ENCODE data around the gene KCNH6. TPM values are rescaled to one million over a fixed set of nuclear protein-coding genes. Genes with fewer than 3 reads are reported as not detected.

The KCNH6 gene
- total and polyA plus RNA-seq, 9 of the 15 experiments (the other 6 are each of a cell fraction or from before 2014, with no cell fraction given): not detected

- TF ChIP-seq SRF (CRISPR knock-in tag; IDR thresholded peaks at IDR 0.05) (no peak), UBTF (IDR thresholded peaks at IDR 0.05; ENCODE audit: borderline replicate concordance in 1 of 2, low read depth in 2 of 2, low read length in 2 of 2) (no peak), U2AF1 (optimal IDR thresholded peaks at IDR 0.05; ENCODE audit: low read depth, low read length) (no peak)
Observed at GRCh38 chr17:63512896-63513644, 10.1 kb upstream of the KCNH6 start (continued).

GRCh38 chr17:63514477-63514876, 8.7 kb upstream of the KCNH6 start:
- no peak for ATAC-seq
- ChIA-PET CTCF (ENCODE audit: low intra/inter-chr PET ratio) (no interaction called here), POLR2A (no interaction called here)
- peaks cover 7% of the 10 kb centered on the region; the same call in 1 of the 2 replicates for H4K20me1 ChIP-seq (replicated peaks; ENCODE audit: control insufficient read depth, insufficient read depth, low read length)
- no peaks in the 10 kb centered on the region for H3K9me3 ChIP-seq (replicated peaks; ENCODE audit: control insufficient read depth, insufficient read depth, low read depth, low read length)
- WGBS (ENCODE audit: insufficient coverage, low coverage, missing lambda C conversion rate): 3% methylated on average over 3 of the region's 3 CpGs
- H3K27ac ChIP-seq (ENCODE audit: extremely low read depth, low read depth, low read length): no peak overlapping the region
- H3K27me3 ChIP-seq (ENCODE audit: control insufficient read depth in 2 of 2, insufficient read depth in 2 of 2, low read length in 2 of 2): peaks cover 30 to 52% of the 10 kb centered on the region in 2 experiments
- DNase-seq (ENCODE audit: extremely low read depth in 1 of 4, low spot score in 3 of 4): no peak
- H2AFZ ChIP-seq (ENCODE audit: low read depth, low read length): no peak overlapping the region
- H3K9ac ChIP-seq (ENCODE audit: insufficient read depth in 1 of 2, low read depth in 2 of 2, low read length in 2 of 2): no peak overlapping the region
- no peak overlapping the region for H3K4me2 ChIP-seq (ENCODE audit: insufficient read depth, low read length)
- in situ Hi-C loops (cut with MboI) (no loop called here), intact Hi-C loops (cut with micrococcal nuclease) (no loop called here)
- H3K4me1 ChIP-seq (replicated peaks in 1 of 2; ENCODE audit: control insufficient read depth in 2 of 2, insufficient read depth in 2 of 2, low read length in 2 of 2): no peaks in the 10 kb centered on the region; a peak in 1 of 5 replicates
- H3K9me1 ChIP-seq (ENCODE audit: control insufficient read depth, insufficient read depth, low read length): no peaks in the 10 kb centered on the region
- H3K4me3 ChIP-seq: no peak overlapping the region
- H3K36me3 ChIP-seq (ENCODE audit: control insufficient read depth, insufficient read depth, low read length): no peaks in the 10 kb centered on the region
- FAIRE-seq: no peak
- no TSS peak for BruUV-seq (replicated peaks)
- H3K79me2 ChIP-seq (ENCODE audit: control insufficient read depth, insufficient read depth, low read length): no peaks in the 10 kb centered on the region
- TF ChIP-seq E2F6 (IDR thresholded peaks at IDR 0.05; ENCODE audit: borderline replicate concordance in 1 of 2, extremely low read depth in 1 of 2, insufficient read depth in 1 of 2, insufficient read length in 1 of 2, low read depth in 1 of 2, low read length in 1 of 2, poor library complexity in 1 of 2, severe bottlenecking in 1 of 2) (no peak), CXXC5 (CRISPR knock-in tag; IDR thresholded peaks at IDR 0.05) (no peak), BRD9 (IDR thresholded peaks at IDR 0.05; ENCODE audit: low read depth, partially characterized antibody) (no peak), ZNF592 (IDR thresholded peaks at IDR 0.05) (no peak), ZNF311 (CRISPR knock-in tag; IDR thresholded peaks at IDR 0.05) (no peak), EHMT2 (IDR thresholded peaks at IDR 0.05) (no peak), CGGBP1 (CRISPR knock-in tag; IDR thresholded peaks at IDR 0.05) (no peak)
